SH-SY5Y (cell line): Measurements from ENCODE around the gene OR10V1.

Experiments
- GATA2 ChIP-seq: IDR thresholded peaks from 2 replicates; pipeline ENCODE4 v1.6.1; 2011; ENCODE audit warnings: mild to moderate bottlenecking, low read depth, low read length
- GATA3 ChIP-seq: IDR thresholded peaks from 2 replicates; pipeline ENCODE4 v1.6.1; 2011; ENCODE audit warnings: low read depth, mild to moderate bottlenecking, low read length, moderate library complexity

GRCh38 chr11:59728913-59729312 lies 15.3 kb upstream of the OR10V1 start:
- no peak for TF ChIP-seq GATA2
- TF ChIP-seq GATA3: no peak
